Neuron (in vitro differentiated cells): ENCODE data around the gene FNDC3B.

Experiments
- H2AFZ ChIP-seq: one replicate; pipeline ENCODE4 v1.6.1; 2013; ENCODE audit warnings: low read depth, mild to moderate bottlenecking, inconsistent platforms, low read length, moderate library complexity
- H3K27me3 ChIP-seq: one replicate; pipeline ENCODE4 v1.6.1; 2013; ENCODE audit warnings: low read length; ENCODE audit not compliant: insufficient read depth
- H3K36me3 ChIP-seq: one replicate; pipeline ENCODE4 v1.6.1; 2013; ENCODE audit warnings: low read length; ENCODE audit not compliant: insufficient read depth
- H3K4me1 ChIP-seq: one replicate; pipeline ENCODE4 v1.6.1; 2013; ENCODE audit warnings: low read length; ENCODE audit not compliant: insufficient read depth
- H3K4me3 ChIP-seq: 2 replicates; pipeline ENCODE4 v1.5.1; 2013; ENCODE audit warnings: mild to moderate bottlenecking, low read length, moderate library complexity
- H3K9me3 ChIP-seq: one replicate; pipeline ENCODE4 v1.6.1; 2013; ENCODE audit warnings: low read length

Gene FNDC3B

DNA sequence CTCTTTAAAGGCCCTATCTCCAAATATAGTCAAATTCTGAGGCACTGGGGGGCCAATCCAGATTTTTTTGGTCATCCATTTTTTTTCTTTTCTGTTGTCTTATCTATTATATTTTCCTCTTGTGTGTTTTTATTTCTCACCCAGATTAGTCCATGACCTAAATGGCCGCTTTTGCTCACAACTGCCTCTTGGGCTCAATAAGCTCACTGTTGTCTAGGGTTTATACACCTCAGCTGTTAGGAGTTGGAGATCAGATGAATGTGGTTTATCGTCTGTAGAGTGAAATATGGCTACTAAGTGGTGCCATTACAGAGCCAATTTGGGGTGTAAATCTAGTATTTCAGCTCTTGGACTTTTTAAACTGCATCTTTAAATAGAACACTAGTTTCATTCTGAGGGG lies 235.5 kb downstream of the FNDC3B start:
- no peaks in the 10 kb centered on the region for H3K27me3 ChIP-seq
- H3K4me3 ChIP-seq: no peak overlapping the region
- peaks cover 4% of the 10 kb centered on the region for H3K36me3 ChIP-seq
- peaks cover 9% of the 10 kb centered on the region for H3K4me1 ChIP-seq
- no peaks in the 10 kb centered on the region for H3K9me3 ChIP-seq
- no peak overlapping the region for H2AFZ ChIP-seq

DNA sequence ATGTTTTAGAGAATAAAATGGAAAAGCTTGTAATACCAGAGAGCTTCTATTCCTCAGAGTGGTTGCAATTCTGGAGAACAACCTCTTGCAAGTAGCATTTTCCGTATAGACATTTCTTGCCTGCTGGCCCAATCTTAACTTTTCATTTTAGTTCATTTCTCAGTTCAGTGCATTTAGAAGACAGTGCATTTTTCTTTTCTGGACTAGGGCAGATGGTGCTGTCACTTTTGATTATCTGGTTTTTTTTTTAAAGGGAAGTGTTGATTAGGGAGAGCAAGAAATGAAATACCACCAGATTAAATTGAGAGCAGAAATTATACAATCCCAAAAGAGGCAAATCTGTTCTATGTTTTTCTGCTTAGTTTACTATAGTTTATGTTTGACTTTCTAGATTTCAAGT lies 236.2 kb downstream of the FNDC3B start:
- Histone ChIP-seq H3K27me3 (no peaks in the 10 kb centered on the region), H3K4me3 (no peak overlapping the region), H2AFZ (no peak overlapping the region), H3K36me3 (peaks cover 4% of the 10 kb centered on the region), H3K4me1 (peaks cover 14% of the 10 kb centered on the region), H3K9me3 (no peaks in the 10 kb centered on the region)

DNA sequence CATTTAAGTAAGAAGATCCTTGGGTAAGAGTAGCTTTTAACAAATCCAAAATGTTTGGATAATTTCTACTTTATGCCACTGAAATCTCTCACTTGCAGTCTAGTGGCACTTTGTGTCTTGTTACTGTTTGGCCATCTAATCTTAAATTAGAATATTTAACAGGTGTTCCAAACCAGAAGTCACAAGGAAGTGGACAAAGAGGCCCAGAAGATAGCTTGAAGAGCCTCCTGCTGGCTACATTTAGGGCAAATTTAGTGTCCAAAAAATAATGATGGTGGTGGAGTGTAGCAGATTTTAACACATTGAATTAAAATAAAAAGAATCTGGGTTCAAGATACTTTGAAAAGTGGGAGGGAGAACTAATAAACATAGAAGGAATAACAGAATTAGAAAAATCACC lies 236.7 kb downstream of the FNDC3B start:
- H3K4me1 ChIP-seq: peaks cover 15% of the 10 kb centered on the region
- peaks cover 4% of the 10 kb centered on the region for H3K36me3 ChIP-seq
- H3K4me3 ChIP-seq: no peak overlapping the region
- no peaks in the 10 kb centered on the region for H3K27me3 ChIP-seq
- H3K9me3 ChIP-seq: no peaks in the 10 kb centered on the region
- H2AFZ ChIP-seq: no peak overlapping the region

DNA sequence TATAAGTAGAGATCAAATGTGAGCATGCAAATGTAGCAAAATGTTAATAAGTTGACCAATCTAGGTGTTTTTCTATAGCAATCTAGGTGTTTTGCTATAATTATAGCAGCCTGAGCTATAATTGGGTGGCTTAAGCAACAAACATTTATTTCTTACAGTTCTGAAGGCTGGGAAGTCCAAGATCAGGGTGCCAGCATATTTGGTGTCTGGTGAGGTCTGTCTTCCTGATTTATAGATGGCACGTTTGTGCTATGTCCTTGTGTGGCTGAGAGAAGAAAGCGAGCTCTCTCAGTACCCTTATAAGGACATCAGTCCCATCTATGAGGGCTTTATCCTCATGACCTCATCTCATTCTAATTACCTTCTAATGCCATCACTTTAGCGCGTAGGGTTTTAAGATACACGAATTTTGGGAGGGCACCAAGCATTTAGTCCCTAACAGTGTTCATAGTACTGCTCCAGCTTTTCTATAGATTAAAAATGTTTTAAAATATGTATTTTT lies 237.8 kb downstream of the FNDC3B start:
- Histone ChIP-seq H3K36me3 (peaks cover 4% of the 10 kb centered on the region), H3K27me3 (no peaks in the 10 kb centered on the region), H3K4me1 (peaks cover 22% of the 10 kb centered on the region), H3K9me3 (no peaks in the 10 kb centered on the region), H3K4me3 (no peak overlapping the region), H2AFZ (no peak overlapping the region)

DNA sequence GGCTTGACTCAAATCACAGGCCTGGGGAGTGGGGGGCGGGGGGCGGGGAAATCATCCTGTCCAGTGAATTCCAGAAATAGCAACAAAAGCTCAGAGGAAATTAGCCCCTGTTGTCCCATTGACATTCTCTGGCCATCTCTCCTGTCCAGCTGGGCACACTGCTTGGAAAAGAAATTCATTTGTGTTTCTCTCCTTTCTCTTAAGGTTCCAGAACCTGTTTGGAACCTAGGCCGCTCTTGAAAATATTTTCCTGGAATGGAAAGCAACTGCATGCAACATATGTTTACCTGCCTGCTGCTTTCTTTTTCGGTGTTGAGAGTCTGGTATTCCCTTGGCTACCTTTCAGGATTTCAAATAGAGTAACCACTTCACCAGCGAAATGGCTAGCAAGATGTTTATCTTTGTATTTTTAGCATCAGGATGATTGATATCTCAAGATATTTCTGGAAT lies 239.8 kb downstream of the FNDC3B start:
- Histone ChIP-seq H2AFZ (no peak overlapping the region), H3K4me3 (no peak overlapping the region), H3K27me3 (no peaks in the 10 kb centered on the region), H3K4me1 (peaks cover 22% of the 10 kb centered on the region), H3K9me3 (no peaks in the 10 kb centered on the region), H3K36me3 (peaks cover 4% of the 10 kb centered on the region)

DNA sequence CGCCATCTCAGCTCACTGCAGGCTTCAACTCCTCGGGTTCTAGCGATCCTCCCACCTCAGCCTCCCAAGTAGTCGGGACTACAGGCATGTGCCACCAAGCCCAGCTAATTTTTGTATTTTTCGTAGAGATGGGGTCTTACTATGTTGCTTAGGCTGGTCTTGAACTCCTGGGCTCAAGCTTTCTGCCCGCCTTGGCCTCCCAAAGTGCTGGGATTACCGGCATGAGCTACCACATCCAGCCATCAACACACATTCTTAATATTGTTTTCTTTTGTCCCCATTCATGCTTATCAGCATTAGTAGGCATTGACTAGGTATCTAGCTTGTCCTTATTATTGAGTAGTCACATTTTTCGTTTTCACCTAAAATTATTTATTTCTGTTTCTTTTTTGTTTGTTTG lies 240.6 kb downstream of the FNDC3B start:
- Histone ChIP-seq H3K4me3 (no peak overlapping the region), H3K36me3 (peaks cover 4% of the 10 kb centered on the region), H3K9me3 (no peaks in the 10 kb centered on the region)

DNA sequence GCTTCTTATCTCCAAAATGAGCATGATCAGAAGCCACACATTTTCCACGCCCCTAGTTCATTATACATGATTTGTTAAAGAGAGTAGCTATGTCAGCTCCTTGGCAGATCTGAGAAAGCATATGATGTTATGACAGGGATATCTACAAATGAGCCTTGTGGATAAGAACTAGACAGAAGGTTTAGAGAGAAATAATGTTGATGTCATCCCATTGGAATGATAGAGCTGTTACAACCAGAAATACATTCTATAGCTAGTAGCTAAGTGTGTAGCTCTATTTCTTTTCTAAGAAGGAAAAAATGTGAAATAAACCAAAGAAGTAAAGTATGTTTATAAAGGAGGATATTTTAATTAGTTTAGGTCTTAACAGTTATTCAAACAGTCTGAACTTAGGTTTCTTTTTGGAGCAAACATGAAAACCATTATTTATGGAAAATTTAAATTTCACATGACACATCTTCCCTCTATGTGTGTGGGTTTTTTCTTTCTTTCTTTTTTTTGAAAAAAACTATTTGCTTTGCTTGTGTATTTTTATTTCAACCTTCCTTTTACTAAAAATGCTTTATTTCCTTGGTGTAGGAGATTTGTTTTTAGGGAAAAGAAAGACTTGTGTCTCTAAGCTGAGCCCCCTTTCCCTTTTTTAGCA lies 241.2 kb downstream of the FNDC3B start:
- no peaks in the 10 kb centered on the region for H3K27me3 ChIP-seq
- H3K9me3 ChIP-seq: no peaks in the 10 kb centered on the region
- peaks cover 22% of the 10 kb centered on the region for H3K4me1 ChIP-seq
- H2AFZ ChIP-seq: no peak overlapping the region
- peaks cover 4% of the 10 kb centered on the region for H3K36me3 ChIP-seq
- no peak overlapping the region for H3K4me3 ChIP-seq

More for the DNA sequence above, 240.6 kb downstream of the FNDC3B start:
- H3K4me1 ChIP-seq: peaks cover 22% of the 10 kb centered on the region
- H2AFZ ChIP-seq: no peak overlapping the region
- no peaks in the 10 kb centered on the region for H3K27me3 ChIP-seq

DNA sequence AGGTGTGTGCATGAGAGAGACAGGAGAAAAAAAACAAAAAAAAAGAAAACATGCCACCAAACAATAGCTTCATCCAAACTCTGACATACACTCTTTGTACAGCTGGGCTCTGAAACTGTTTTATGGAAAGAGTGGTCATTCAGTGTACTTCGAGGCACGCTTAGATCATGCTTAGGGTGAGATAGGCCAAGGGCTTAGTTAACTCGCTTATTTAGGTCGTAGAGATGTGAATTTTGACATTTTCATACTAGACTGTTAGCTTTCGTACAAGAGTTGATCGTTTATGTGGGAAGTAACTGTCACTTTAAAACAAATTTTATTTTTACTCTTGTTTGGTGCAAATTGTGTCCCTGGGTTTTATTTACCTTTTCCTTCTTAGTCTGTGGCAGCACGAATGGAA lies 242.5 kb downstream of the FNDC3B start:
- Histone ChIP-seq H3K27me3 (no peaks in the 10 kb centered on the region), H3K9me3 (no peaks in the 10 kb centered on the region), H3K36me3 (peaks cover 12% of the 10 kb centered on the region), H3K4me1 (peaks cover 22% of the 10 kb centered on the region), H3K4me3 (no peak overlapping the region), H2AFZ (no peak overlapping the region)

DNA sequence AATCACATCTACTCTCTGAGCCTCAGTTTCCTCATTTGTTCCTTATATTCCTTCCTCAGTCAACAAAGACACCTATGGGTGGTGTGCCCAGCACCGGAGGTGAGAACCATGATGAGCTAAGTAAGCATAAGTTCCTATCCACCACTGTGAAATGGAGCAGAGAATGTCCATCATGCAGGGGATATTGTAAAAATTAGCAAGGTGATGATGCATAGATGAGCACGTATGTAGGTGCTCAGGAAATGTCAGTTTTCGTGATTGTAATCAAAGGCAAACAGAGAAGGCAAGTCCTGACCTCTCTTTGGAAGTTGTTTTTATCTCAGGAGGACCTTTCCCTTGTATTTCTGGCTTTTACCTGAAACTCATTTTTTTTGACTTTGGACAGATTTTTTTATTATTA lies 243.5 kb downstream of the FNDC3B start:
- Histone ChIP-seq H3K27me3 (no peaks in the 10 kb centered on the region), H3K4me1 (peaks cover 22% of the 10 kb centered on the region), H3K36me3 (peaks cover 21% of the 10 kb centered on the region), H3K9me3 (no peaks in the 10 kb centered on the region), H2AFZ (no peak overlapping the region), H3K4me3 (no peak overlapping the region)

DNA sequence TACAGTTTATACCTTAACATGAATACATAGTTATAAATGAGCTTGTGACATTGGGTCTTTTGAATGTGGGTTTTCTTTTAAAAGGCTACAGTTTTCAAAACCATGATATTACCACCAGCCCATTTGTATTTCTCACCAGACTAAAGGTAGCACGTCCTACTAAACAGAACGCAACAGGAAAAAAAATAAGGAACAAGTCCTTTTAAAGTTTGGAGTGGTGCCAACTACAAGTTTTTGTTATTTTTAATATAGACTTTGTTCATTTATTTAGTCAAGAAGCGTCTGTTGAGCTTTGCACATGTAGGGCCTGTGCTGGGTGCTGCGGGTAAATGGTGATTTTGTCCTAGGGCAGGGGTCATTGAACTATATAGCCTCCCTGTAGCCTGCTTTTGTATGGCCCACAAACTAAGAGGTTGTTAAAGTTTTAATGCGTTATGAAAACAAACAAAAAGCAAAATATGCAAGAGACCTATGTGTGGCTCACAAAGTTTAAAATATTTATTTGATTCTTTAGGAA lies 244.5 kb downstream of the FNDC3B start:
- Histone ChIP-seq H3K27me3 (no peaks in the 10 kb centered on the region), H3K9me3 (no peaks in the 10 kb centered on the region), H3K4me1 (peaks cover 18% of the 10 kb centered on the region), H2AFZ (no peak overlapping the region), H3K4me3 (no peak overlapping the region), H3K36me3 (peaks cover 31% of the 10 kb centered on the region)

DNA sequence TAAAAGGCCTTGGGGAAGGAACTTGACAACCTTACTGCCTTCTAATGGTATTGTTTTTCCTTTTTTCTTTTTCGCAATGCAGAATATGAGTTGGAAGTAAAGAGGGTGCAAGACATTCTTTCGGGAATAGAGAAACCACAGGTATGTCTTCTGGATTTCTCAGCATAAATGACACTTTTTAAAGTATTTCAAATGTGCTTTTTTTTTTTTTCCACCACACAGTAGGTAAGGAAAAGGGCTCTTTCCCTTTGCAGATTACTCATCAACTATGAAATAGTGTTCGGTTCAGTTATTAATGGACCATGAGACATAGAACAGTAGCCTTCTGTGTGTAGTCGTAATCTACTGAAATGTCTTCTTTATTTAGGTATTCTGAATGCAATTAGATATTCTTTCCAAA lies 246.5 kb downstream of the FNDC3B start:
- peaks cover 7% of the 10 kb centered on the region for H3K4me1 ChIP-seq
- no peak overlapping the region for H3K4me3 ChIP-seq
- H3K27me3 ChIP-seq: no peaks in the 10 kb centered on the region
- H3K9me3 ChIP-seq: no peaks in the 10 kb centered on the region
- H3K36me3 ChIP-seq: peaks cover 41% of the 10 kb centered on the region
- H2AFZ ChIP-seq: no peak overlapping the region

DNA sequence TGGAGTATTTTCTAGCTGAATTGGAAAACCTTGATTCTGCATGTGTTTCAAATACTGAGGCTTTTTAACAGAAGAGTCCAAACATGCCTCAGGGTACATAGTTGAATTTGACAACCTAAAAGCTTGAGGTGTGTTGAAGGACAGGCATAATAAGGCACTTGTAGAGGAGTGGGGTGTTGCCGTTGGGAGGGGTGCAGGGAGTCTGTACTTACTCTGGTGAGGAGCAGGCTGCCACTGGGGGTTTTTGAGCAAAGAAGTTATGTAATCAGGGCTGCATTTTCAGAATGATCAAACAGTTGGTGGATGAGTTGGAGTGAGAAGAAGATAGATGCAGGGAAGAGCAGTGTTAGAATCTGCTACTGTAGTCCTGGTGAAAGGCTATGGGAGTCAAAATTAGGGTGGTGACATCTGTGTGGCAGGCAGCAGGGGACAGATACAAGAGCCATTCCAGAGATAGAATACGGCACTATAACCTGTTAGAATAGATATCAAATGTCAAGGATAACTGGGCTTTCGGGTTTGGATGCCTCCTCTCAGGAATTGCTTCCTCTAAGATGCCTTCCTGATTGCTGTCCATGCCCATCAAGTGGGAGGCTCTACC lies 247.3 kb downstream of the FNDC3B start:
- H3K36me3 ChIP-seq: peaks cover 41% of the 10 kb centered on the region

DNA sequence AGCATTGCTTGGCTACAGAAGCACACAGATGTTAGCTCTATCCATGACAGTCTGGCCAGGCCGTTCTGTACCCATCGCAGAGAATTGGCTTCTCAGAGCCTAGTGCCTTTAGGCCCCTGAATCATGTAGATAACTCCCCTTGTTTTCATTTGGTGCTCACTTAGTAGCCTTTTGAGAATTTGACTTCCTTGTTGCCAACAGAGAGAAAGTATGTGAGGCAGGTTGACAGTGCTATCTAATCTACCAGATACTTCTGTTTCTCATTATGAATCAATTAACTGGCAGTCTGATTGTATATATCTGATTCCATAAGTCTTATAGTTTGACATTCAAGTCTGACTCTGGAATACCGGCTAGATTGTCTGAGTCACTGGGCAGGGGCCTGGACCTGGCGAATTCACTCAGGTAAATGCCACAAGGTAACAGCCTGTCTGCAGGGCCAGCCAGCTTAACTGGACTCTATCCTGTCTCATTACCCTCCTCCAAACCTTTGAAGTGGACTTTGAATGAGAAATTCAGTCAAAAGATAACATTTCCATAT lies 248.6 kb downstream of the FNDC3B start:
- H3K4me1 ChIP-seq: no peaks in the 10 kb centered on the region
- no peak overlapping the region for H2AFZ ChIP-seq
- H3K9me3 ChIP-seq: no peaks in the 10 kb centered on the region
- peaks cover 48% of the 10 kb centered on the region for H3K36me3 ChIP-seq
- H3K27me3 ChIP-seq: no peaks in the 10 kb centered on the region
- no peak overlapping the region for H3K4me3 ChIP-seq

More for the DNA sequence above, 247.3 kb downstream of the FNDC3B start:
- H3K4me3 ChIP-seq: no peak overlapping the region
- H3K9me3 ChIP-seq: no peaks in the 10 kb centered on the region
- H3K4me1 ChIP-seq: peaks cover 2% of the 10 kb centered on the region
- H3K27me3 ChIP-seq: no peaks in the 10 kb centered on the region
- no peak overlapping the region for H2AFZ ChIP-seq
